GM21515 (cell line): ENCODE measurements around the gene SCARB2.

Source experiments
- ATAC-seq: cut with Tn5 transposase; IDR thresholded peaks from one replicate; pipeline ENCODE4 v1.9.1; 2021; ENCODE audit not compliant: unreplicated experiment

Gene SCARB2

DNA sequence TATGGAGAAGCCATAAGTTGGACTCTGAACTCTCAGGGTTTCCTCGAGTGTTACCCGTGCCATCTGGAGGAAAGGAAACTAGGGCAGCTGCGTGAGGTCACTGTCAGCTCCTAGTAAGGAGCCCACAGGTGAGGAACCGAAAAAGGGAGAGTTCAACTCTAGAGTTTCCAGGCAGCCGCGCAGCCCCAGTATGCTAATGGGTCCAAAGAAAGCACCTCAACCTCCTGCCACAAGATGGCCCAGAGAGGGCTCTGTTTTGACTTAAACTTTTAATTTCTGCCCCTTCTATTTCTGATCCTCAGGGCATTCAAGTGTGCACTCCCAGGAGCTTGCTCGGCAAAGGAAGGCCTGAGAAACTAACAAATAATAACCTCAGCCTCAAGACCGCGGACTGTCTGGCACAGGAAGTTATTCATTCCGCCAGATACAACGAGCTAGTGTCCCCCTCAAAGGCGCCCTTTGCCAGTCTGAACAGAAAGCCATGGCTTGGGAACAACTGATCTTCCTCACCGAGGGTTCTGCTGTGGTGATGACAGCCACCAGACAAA, 13.9 kb downstream of the SCARB2 start:
- ATAC-seq, result peak; percentile 88

DNA sequence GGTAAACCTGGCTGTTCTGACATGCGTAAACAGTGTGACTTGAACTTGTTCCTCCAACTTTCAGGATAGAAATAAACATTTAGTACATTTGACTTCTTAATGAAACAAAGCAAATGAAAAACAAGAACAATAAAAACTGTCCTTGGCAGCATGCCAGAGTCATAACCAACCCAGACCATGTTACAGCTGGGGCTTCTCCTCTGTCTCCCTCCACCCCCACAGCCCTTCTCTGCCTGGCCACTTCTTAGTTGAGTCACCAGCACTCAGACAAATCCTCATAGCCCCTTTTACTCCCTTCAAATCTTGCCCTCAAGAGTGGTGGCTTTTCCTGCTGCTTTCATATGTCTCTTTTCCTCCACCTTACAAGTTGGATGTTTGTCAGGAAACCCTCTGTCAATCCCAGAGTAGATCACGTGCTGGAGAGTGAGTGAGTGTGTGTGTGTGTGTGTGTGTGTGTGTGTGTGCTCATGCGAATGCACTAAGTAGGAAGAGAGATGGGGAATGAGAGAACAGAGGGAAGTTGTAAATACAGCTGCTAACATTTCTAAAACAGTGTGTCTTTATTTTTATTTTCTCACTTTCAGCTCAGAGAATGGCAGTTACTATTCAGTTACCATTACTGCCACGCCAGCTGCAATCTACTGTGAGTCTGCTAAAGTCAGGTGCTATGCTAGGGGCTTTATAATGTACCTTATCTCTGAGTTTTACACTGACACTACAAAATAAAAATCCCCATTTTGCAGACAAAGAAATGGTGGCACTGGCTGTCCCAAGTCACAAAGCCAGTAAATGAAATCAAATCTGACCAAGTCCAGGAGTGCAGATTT, 15.0 kb downstream of the SCARB2 start:
- peak; percentile 43 for ATAC-seq

DNA sequence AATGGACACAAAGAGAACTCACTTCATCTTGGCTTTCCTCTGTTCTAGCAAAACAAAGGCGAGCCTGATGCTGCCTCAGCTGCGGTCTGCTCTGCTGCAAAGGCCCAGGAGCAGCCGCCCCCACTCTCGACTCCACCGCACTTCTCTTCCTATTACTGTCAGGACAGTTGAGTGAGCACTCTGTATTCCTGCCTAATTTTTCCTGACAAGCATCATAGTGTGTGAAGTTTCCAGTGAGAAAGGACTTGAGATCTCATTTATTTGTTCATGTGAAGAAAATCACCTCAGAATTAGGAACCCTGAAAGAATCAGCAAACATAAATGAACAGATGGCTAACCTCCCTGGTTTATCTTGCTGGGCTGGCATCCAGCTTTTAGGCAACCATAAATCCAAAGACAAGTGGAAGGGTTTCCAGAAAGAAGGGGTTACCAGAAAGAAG, 15.6 kb downstream of the SCARB2 start:
- ATAC-seq, result no peak

DNA sequence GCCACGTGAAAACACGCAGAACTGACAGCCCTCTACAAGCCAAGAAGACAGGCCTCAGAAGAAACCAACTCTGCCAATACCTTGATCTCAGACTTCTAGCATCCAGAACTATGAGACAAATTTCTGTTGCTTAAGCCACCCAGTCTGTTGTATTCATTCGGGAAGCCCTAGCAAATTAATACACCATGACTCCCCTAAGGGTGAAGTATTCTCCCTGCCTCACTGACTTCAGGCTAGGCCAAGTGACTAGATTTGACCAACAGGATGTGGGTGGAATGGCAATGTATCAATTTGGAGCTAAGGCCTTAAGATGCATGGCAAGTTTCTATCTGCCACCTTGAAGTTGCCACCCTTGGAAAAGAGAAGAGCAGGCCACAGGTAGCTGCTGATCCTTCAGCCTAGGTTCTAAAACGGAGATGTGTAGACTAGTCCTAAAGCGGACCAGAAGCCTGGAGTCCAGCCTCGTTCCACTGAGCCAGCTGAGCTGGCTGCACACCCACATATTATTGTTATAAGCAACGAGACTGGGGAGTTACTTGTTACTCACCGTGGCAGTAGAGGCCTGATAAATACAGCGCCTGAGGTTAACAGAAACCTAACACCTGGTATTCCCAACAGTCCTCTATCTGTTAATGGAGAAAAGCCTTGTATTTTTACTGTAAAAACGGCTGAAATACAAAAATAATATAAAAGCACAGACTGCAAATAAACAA, 16.4 kb downstream of the SCARB2 start:
- ATAC-seq, result no peak

DNA sequence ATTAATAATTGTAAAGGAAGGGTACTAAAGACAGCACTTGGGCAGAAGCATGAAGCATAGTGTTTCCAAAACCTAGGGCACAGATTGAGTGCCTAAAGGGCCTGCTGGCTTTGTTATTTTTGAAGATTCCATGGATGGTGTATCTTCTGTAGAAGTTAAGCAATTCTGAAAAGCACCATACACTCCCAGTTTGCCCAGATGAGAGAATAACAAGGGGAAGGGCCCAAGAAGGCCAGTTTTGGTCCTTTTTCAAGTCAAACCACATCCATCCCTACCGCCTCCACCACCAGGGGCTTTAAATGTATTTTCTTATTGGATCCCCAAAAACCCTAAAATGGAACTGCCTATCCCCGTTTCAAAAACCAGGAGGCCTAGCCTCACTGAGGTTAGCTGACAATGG, 17.2 kb downstream of the SCARB2 start:
- no peak for ATAC-seq

DNA sequence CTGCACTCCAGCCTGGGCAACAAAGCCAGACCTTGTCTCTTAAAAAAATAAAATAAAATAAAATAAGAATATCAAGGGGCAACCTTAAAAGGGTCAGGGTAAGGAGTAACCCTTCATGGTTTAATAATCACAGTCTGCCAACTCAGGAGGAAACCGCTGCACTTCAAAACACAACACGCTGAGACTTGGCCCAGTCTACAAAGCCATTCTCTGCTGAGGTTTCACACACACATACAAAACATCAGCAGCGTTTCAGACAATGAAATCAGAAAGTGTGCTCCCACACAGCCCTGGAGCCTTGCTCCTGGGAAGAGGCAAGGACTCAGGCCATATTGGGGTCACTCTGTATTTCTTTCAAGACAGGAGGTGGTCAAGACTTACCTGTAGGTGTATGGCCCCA, 18.3 kb downstream of the SCARB2 start:
- ATAC-seq, result no peak

DNA sequence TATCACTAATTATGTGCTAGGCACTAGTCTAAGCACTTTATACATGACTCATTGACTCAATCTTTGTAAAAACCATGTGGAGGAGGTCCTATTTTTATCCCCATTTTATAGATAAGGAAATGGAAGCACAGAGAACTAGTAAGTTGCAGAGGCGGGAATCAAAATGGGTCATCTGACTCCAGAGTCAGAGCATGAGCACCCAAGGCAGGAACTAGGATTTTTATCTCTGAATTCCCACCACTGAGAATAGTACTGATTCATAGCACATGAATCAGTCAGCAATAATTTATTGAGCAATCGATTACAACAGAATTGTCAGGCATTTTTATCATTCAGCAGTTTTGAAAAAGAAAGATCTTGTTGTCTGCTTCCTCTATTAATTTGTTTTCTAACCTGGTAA, 19.3 kb downstream of the SCARB2 start:
- ATAC-seq, result no peak

DNA sequence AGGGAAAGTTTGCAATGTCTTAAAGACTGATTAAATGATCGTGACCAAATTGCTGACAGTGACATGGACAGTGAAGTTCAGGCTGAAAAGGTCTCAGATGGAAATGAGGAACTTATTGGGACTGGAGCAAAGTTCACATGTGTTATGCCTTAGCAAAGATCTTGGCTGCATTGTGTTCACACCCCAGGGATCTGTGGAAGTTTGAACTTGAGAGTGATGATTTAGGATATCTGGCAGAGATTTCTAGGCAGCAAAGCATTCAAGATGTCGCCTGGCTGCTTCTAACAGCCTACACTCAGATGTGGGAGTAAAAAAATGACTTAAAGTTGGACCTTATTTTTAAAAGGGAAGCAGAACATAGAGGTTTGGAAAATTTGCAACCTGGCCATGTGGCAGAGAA, 21.4 kb downstream of the SCARB2 start:
- ATAC-seq, result no peak

DNA sequence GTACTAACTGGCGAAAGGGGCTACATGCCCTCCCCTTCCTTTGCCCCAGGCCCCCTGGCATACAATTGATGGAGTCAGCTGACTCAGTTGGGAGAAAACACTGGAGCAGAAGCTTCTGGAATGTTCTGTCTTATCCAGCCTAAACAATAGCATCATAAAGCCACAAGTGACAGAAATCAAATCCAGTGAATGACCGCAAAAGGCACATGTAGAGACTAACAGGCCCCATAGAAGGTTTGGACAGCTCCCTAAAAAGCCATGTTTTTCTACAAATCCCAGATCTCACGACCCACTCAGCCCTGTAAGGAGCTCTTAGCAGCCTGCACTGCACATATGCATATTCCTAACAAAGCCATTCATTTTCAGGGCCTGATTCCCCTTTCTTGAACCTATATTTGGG, 25.1 kb downstream of the SCARB2 start:
- no peak for ATAC-seq

DNA sequence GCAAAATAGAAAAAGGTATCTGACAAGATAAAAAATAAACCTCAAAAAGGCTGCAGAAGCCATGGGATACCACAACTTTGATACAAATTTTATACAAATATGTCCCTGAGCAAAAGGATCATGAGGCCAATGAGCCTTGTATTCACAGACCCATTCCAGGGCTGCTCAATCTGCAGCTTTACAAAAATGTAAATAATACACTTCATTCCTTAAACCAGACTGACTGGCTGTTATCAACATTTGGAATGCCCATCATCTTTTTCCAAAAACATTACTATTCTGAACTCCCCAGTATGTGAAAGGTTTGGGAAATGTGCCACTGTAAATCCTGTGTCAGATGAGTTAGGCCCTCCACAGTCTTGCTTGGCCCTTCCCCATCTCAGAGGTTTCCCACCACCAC, 25.5 kb downstream of the SCARB2 start:
- no peak for ATAC-seq

DNA sequence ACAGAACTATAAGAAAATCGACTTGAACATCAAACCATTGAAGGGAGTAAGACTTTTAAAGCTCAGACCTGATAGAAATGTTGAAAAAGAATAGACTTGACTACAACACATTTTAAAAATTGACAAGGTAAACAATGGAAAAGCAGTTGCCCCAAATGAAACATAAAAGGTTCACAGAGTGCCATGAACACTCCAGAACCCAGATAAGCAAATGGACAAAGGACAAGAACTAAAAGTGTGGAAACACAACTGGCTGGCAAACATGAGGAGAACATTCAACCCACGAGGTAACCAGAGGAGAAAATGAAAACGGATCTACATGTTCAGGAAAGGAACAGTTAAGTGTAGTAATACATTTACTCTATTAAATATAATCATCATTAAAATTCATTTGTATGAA, 26.5 kb downstream of the SCARB2 start:
- ATAC-seq, result no peak

DNA sequence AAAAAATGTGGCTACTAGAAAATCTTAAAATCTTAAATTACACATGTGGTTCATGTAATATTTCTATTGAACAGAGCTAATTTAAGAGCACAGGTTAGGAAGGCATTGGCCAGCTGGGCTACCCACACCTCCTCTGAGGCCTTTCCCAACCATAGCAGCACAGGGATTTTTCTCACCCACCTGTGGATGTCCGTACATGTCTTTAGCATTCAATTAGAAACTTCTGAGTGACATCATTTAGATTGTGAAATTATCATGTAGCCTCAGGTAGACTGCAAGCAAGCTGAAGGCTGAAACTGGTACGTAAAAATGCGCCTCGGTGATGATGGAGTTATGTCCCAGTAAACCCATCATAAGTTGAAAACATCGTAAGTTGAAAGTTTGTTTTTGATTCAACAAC, 31.2 kb downstream of the SCARB2 start:
- no peak for ATAC-seq

DNA sequence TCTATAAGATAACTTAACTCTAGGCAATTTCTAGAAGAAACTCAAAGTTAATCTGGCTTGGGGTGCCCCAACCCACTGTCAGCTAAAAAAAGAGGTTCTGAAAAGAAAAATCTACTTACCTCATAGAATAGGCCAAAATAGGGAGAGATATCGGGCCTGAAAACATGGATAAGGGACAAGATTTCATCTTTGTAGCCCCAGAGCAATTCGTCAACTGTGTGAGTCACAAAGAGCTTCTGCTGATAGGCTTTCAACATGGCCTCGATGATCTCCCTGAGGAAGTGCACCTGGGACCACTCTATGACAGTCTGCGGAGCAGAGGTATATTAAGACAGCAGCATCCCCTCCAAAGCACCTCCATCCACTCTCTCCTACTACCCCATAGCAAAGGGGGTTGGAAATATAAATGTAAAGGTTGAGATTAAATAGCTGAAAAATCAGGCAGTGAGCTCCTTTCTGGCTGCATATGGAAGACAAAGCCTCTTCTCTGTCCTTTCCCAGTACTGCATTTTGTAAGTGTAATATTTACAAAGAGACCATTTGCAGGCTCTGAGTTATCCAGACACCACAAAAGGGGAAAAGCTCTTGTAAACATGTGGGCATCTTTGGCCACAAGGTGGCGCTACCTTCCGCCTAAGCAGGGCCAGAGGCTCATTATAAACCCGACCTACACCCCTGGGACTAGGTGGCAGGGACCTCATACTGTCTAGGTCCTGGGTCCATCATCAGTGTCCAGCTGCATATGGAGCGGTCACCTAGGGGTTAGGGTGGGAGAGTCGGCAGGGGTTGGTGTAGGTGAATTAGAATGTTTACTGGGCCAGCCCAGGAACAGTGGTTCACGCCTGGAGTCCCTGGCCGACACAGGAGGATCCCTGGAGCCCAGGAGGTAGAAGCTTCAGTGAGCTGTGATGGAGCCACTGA, 34.0 kb downstream of the SCARB2 start:
- peak; percentile 87 for ATAC-seq

DNA sequence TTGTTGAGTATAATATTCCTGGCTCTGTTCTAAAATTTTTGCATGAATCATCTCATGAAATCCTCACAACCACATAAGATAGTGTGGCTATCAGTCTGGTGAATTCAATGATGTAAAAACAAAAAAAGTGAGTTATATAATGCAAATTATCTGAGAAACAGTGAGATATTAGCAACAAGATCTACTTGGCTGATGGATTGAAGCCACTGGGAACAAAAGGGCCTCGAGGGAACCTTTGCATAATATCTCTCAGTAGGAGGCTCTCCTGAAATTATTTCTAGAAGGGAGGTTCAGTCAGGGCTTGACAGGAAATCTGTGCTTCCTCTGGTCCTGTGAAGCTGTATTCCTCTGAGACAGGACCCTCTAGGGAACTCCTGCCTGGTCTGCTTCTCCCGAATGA, 35.3 kb downstream of the SCARB2 start:
- ATAC-seq, result no peak

DNA sequence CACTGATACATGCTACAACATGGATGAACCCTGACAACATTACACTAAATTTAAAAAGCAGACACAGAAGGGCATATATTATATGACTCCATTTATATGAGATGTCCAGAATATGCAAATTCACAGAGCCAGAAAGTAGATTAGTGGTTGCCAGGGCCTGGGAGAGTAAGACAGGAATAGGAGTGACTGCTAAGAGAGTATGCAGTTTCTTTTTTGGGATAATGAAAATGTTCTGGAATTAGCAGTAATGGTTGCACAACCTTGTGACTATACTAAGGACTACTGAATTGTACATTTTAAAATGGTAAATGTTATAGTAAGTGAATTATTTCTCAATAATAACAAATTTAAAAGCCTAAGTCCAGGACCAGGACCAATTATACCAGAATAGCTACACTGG, 35.9 kb downstream of the SCARB2 start:
- no peak for ATAC-seq

DNA sequence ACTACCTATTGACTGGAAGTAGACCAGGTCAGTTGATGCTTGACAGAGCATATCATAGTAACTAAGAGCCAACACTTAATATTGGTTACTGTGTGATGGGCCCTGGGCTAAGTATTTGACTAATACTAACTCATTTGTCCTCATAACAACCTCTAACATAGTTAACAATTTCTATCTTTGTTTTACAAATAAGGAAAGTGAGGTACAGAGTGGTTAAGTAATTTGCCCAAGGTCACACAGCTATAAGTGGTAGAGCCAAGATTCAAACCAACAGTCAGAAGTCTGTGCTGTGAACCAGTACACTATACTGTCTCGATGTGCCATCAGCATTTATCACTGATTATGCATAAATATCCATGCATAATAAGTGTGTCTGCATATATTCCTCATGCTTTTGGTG, 38.3 kb downstream of the SCARB2 start:
- no peak for ATAC-seq

DNA sequence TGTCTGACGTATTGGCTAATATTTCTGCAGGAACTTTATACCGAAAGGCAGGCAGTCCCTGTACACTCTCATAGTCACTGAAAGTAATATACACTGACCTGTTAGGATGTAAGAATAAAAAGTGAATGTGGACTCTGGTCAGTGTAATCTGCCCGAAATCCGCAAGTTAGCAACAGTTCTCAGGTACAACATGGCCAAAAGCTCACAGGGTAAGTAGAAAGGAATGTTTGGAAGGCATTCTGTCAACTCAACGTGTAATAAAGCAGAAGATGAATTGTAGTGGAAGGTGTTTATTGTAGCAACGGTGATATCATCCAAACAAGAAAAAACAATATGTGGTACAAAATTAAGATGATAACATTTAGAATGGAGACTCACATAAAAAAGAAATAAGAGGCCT, 39.4 kb downstream of the SCARB2 start:
- no peak for ATAC-seq

DNA sequence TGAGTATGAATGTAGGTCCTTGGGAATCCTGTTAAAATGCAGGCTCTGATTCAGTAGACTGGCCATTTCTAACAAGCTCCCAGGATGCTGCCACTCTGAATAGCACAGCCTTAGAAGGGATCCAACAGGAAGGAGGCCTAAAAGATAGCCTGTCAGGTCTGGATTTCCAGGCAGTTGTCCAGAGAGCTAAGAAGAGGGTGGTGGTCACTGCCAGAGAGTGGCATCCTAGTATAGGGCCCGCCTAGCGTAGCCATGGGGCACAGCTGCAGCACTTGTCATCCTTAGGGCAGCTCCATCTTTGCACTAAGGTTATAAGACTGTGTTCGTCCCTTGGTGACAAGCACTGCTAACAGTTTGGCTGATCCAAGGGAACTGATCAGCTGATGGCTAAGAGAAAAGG, 44.9 kb downstream of the SCARB2 start:
- ATAC-seq, result no peak

DNA sequence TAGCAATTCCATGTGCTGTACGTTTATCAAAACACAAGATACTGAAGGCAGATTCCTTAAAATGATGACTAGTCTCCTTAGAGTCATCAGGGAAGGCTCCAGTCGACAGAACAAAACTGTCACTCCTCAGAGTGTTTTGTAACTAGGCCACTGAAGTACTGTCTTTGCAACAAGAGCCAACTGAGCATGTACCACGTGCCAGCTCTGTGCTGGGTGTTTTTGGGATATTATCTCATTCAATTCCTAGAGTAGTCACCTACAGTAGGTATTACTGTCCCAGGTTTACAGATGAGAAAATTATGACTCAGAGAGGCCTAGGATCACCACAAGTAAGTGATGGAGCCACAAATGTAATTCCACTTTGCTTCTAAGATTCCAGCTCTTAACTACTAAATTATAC, 47.1 kb downstream of the SCARB2 start:
- no peak for ATAC-seq

DNA sequence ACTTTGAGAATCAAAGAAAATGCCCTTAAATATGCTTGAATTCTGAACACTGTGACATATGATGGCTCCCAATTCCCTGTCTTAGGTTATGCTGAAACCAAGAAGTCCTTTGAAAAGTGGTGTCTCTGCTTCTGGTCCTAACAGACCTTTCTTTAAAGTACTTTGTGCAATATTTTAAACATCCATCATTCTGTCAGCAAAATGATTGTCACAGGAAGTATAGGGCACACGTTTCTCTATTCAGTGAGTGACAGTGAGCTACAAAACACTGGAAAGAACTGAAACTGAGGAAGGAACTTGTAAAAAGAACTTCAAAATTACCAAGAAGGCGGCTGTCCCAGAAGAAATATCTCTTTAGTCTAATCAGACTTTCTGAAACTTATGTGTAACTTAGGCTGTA, 53.3 kb downstream of the SCARB2 start:
- ATAC-seq, result no peak

DNA sequence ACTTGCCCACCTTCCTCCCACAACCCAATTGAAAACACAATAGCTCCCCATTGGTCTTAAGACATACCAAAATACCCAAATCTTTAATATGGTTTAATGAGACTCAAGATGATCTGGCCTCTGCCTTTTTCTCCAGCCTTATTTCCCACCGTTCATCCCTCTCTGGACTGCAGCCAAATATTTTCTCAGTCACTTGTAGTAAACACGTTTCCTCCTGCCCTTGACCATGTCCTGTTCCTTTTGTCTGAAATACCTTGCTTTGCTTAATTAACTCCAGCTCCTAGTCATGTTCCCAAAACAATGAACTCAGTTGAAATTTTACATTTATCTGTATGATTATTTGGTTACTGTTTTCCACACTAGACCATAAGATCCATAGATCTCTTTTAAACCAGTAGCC, 57.0 kb downstream of the SCARB2 start:
- ATAC-seq, result no peak
